ENCODE data around the gene BMAL1. TPM values are rescaled to one million over a fixed set of nuclear protein-coding genes. Genes with fewer than 3 reads are reported as not detected.
"Not testable (repeated sequence)": the region's sequence is repeated elsewhere in the genome, so short reads cannot be mapped to it uniquely, and the experiment has no call there.

Gene BMAL1
- total RNA-seq, 1 experiment from 2014 or later = 9.3 TPM

DNA sequence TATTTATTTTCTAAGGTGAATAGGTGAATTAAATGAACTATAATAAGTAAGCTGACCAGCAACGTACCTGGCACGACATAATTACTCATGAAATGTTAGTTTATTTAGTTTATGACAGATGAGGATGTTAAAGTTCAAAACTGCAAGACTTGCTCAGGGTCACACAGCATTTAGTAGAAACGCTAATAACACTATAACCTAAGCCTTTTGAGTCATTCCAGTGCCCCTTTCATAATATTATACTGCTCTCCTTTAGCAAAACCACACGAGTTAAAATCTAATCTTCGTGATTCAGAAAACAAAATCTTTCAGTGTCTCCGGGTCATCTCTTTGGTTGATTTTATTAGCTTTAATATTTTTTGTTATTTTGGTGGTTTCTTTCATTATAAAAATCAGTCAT, 145.8 kb downstream of the BMAL1 start:
- no peak overlapping the region for H3K4me3 ChIP-seq
- no peak for DNase-seq
- H3K36me3 ChIP-seq = no peaks in the 10 kb centered on the region
- peaks cover 11% of the 10 kb centered on the region for H3K9me3 ChIP-seq
- no peaks in the 10 kb centered on the region for H3K27me3 ChIP-seq

DNA sequence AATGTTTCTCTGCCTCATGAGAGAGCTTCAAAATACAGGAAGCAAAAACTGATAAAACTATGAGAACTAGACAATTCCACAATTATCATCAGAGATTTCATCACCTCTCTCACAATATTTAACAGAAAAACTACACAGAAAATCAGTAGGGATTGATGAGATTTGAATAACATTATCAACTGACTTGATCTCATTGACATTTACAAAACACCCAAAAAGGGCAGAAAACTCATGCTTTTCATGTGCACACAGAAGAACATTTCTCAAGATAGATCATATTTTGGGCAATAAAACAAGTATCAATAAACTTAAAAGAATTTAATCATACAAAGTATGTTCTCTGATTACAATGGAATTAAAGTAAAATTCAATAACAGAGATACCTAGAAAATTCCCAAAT, 149.8 kb downstream of the BMAL1 start:
- H3K27me3 ChIP-seq = no peaks in the 10 kb centered on the region
- no peaks in the 10 kb centered on the region for H3K36me3 ChIP-seq
- no peak for DNase-seq
- no peak overlapping the region for H3K4me3 ChIP-seq
- peaks cover 14% of the 10 kb centered on the region for H3K9me3 ChIP-seq

- Histone ChIP-seq H3K36me3 (no peaks in the 10 kb centered on the region), H3K4me3 (no peak overlapping the region), H3K9me3 (peaks cover 14% of the 10 kb centered on the region), H3K27me3 (no peaks in the 10 kb centered on the region)
- no peak for DNase-seq
Observed at GRCh38 chr11:13429288-13429687, 151.7 kb downstream of the BMAL1 start.

GRCh38 chr11:13429836-13430235, 152.2 kb downstream of the BMAL1 start:
- Histone ChIP-seq H3K36me3 (no peaks in the 10 kb centered on the region), H3K27me3 (no peaks in the 10 kb centered on the region), H3K4me3 (no peak overlapping the region), H3K9me3 (peaks cover 14% of the 10 kb centered on the region)
- no peak for DNase-seq

DNA sequence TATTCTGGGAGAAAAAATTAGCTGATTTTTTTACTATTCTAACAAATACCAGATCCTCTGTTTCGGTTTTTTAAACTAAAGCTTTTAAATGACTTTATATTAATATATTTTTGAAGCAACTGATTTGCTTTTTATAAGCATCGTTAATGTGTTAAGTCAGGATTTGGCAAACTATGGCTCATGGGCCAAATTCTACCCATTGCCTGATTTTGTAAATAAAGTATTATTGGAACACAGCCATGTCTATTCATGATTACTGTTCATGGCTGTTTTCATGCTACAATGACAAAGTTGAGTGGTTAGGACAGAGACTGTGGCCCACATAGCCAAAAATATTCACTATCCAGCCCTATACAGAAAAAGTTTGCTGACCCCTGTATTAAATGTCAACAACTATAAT, 155.8 kb downstream of the BMAL1 start:
- H3K4me3 ChIP-seq = no peak overlapping the region
- no peaks in the 10 kb centered on the region for H3K36me3 ChIP-seq
- H3K9me3 ChIP-seq = peaks cover 3% of the 10 kb centered on the region; the same call in 1 of the 2 replicates
- no peak for DNase-seq
- no peaks in the 10 kb centered on the region for H3K27me3 ChIP-seq

GRCh38 chr11:13434247-13435205, 156.9 kb downstream of the BMAL1 start:
- DNase-seq = no peak
- H3K36me3 ChIP-seq = no peaks in the 10 kb centered on the region

GRCh38 chr11:13436836-13437235, 159.2 kb downstream of the BMAL1 start:
- H3K4me3 ChIP-seq, H3K36me3 ChIP-seq, H3K27me3 ChIP-seq, H3K9me3 ChIP-seq, DNase-seq: not testable (repeated sequence)

More at GRCh38 chr11:13434247-13435205, 156.9 kb downstream of the BMAL1 start:
- H3K9me3 ChIP-seq = no peaks in the 10 kb centered on the region
- no peaks in the 10 kb centered on the region for H3K27me3 ChIP-seq
- no peak overlapping the region for H3K4me3 ChIP-seq

Other genes starting within 250 kb of the BMAL1 start
- gene BTBD10, start 185.4 kb downstream of the BMAL1 start, total RNA-seq (2014; rRNA removed; shearing (Covaris generic); ENCODE audit: low replicate concordance) = 22.7 and 32.5 TPM in 2 replicates
- gene PTH, start 218.2 kb downstream of the BMAL1 start, total RNA-seq (2014; rRNA removed; shearing (Covaris generic); ENCODE audit: low replicate concordance) = not detected in 2 replicates

Data from MG63 (cell line).